CD4-positive, CD25-positive, alpha-beta regulatory T cell (primary cell): ENCODE results near the gene SLPI. TPM values are rescaled to one million over a fixed set of nuclear protein-coding genes. Genes with fewer than 3 reads are reported as not detected.

Experiments used
- ATAC-seq, 2 donors: fragments of 150-1000 bp; cut with Tn5 transposase; one replicate each; pipeline ENCODE4 v1.10.0; 2021; ENCODE audit warnings: low read depth in 2 of 2, moderate number of reproducible peaks in 2 of 2, moderate library complexity in 1 of 2
- DNase-seq, 3 donors: peaks; one replicate each; pipeline versions ENCODE4 v3.0.0 to v3.0.0-alpha.2; 2012 to 2022; ENCODE audit warnings: mixed read lengths in 1 of 3
- H3K27ac ChIP-seq: one replicate; pipeline ENCODE4 v1.7.0; 2013; ENCODE audit warnings: mild to moderate bottlenecking, low read length; ENCODE audit not compliant: insufficient read depth, poor library complexity, severe bottlenecking
- H3K27me3 ChIP-seq: one replicate; pipeline ENCODE4 v1.7.0; 2013; ENCODE audit warnings: low read length; ENCODE audit not compliant: control insufficient read depth, insufficient read depth
- H3K36me3 ChIP-seq: one replicate; pipeline ENCODE4 v1.7.0; 2013; ENCODE audit warnings: mild to moderate bottlenecking, low read length, moderate library complexity; ENCODE audit not compliant: control insufficient read depth, insufficient read depth
- H3K4me1 ChIP-seq: 2 replicates; pipeline ENCODE4 v1.7.0; 2013; ENCODE audit warnings: mild to moderate bottlenecking, low read length; ENCODE audit not compliant: insufficient read depth, control insufficient read depth, poor library complexity, severe bottlenecking
- H3K4me3 ChIP-seq: one replicate; pipeline ENCODE4 v1.7.0; 2013; ENCODE audit warnings: low read depth, mild to moderate bottlenecking, low read length, moderate library complexity
- H3K9me3 ChIP-seq, 2 experiments: 1 replicate in 1 of 2; 2 replicates in 1 of 2; pipeline ENCODE4 v1.7.0; 2013; ENCODE audit warnings: low read length in 2 of 2, mild to moderate bottlenecking in 1 of 2, moderate library complexity in 1 of 2; ENCODE audit not compliant: control insufficient read depth in 2 of 2
- H3K27ac Mint-ChIP-seq, 3 donors: one replicate each; pipeline ENCODE4 v1.8.0; 2020 to 2022; ENCODE audit warnings: mild to moderate bottlenecking in 3 of 3, mixed read lengths in 3 of 3, moderate library complexity in 2 of 3
- H3K27me3 Mint-ChIP-seq: one replicate; pipeline ENCODE4 v1.8.0; 2022; ENCODE audit warnings: mild to moderate bottlenecking, mixed read lengths
- H3K36me3 Mint-ChIP-seq: one replicate; pipeline ENCODE4 v1.8.0; 2020; ENCODE audit warnings: mixed read lengths
- H3K4me1 Mint-ChIP-seq, 4 donors: one replicate each; pipeline ENCODE4 v1.8.0; 2020 to 2022; ENCODE audit warnings: mixed read lengths in 4 of 4, mild to moderate bottlenecking in 1 of 4
- H3K4me3 Mint-ChIP-seq, 4 donors: one replicate each; pipeline ENCODE4 v1.8.0; 2020 to 2022; ENCODE audit warnings: mild to moderate bottlenecking in 4 of 4, mixed read lengths in 4 of 4, moderate library complexity in 3 of 4
- H3K9me3 Mint-ChIP-seq, 7 donors: one replicate each; pipeline ENCODE4 v1.8.0; 2020 to 2022; ENCODE audit warnings: mixed read lengths in 7 of 7, mild to moderate bottlenecking in 3 of 7, moderate library complexity in 2 of 7
- polyA plus RNA-seq, 4 donors: library from polyadenylated mRNA; unstranded; fragments of 300-500 nt; fragmentation: Illumina TruSeq; gene quantifications; one replicate each; pipeline ENCODE4 v1.2.3, GENCODE V29; 2021
- total RNA-seq: library from RNA; stranded (reverse); gene quantifications from one replicate; pipeline ENCODE4 v1.2.3, GENCODE V29; 2022

SLPI gene
- total and polyA plus RNA-seq, 5 donors from 2014 or later, result not detected

GRCh38 chr20:45288376-45288775 is 34.0 kb upstream of the SLPI start:
- DNase-seq (no peak), ATAC-seq (no peak)
- Histone ChIP-seq H3K4me1 (peaks cover 7% of the 10 kb centered on the region), H3K9me3 (no peaks in the 10 kb centered on the region), H3K27me3 (peaks cover 7% of the 10 kb centered on the region), H3K27ac (no peak overlapping the region), H3K4me3 (no peak overlapping the region), H3K36me3 (no peaks in the 10 kb centered on the region)
- Mint-ChIP-seq H3K9me3 (peaks cover 0 to 2% (median 0%) of the 10 kb centered on the region in 7 donors), H3K27me3 (peaks cover 27% of the 10 kb centered on the region), H3K4me1 (peaks cover 0 to 12% (median 0%) of the 10 kb centered on the region in 4 donors), H3K4me3 (no peak overlapping the region), H3K27ac (no peak overlapping the region), H3K36me3 (no peaks in the 10 kb centered on the region)

- peaks cover 24% of the 10 kb centered on the region for H3K27me3 Mint-ChIP-seq
- H3K4me3 Mint-ChIP-seq, result no peak overlapping the region
- H3K27ac Mint-ChIP-seq, result no peak overlapping the region
- no peaks in the 10 kb centered on the region for H3K36me3 Mint-ChIP-seq
- Histone ChIP-seq H3K27me3 (peaks cover 2% of the 10 kb centered on the region), H3K4me1 (no peaks in the 10 kb centered on the region), H3K27ac (no peak overlapping the region), H3K4me3 (no peak overlapping the region), H3K36me3 (no peaks in the 10 kb centered on the region), H3K9me3 (no peaks in the 10 kb centered on the region)
- H3K4me1 Mint-ChIP-seq, result peaks cover 0 to 3% (median 0%) of the 10 kb centered on the region in 4 donors
- DNase-seq (no peak), ATAC-seq (no peak)
- peaks cover 0 to 4% (median 0%) of the 10 kb centered on the region in 7 donors for H3K9me3 Mint-ChIP-seq
These were observed 29.2 kb upstream of the SLPI start for GRCh38 chr20:45283551-45284057.

- no peak overlapping the region for H3K27ac Mint-ChIP-seq
- Histone ChIP-seq H3K9me3 (no peaks in the 10 kb centered on the region), H3K4me1 (no peaks in the 10 kb centered on the region), H3K27ac (no peak overlapping the region), H3K4me3 (no peak overlapping the region), H3K27me3 (peaks cover 2% of the 10 kb centered on the region), H3K36me3 (no peaks in the 10 kb centered on the region)
- peaks cover 29% of the 10 kb centered on the region for H3K27me3 Mint-ChIP-seq
- H3K36me3 Mint-ChIP-seq, result no peaks in the 10 kb centered on the region
- peaks cover 0 to 3% (median 0%) of the 10 kb centered on the region in 4 donors for H3K4me1 Mint-ChIP-seq
- no peak overlapping the region for H3K4me3 Mint-ChIP-seq
- ATAC-seq (no peak), DNase-seq (no peak)
- H3K9me3 Mint-ChIP-seq, result peaks cover 0 to 4% (median 0%) of the 10 kb centered on the region in 7 donors
These were observed 28.6 kb upstream of the SLPI start for GRCh38 chr20:45282700-45283550.

- Histone ChIP-seq H3K27me3 (peaks cover 12% of the 10 kb centered on the region), H3K4me1 (no peaks in the 10 kb centered on the region), H3K4me3 (no peak overlapping the region), H3K9me3 (no peaks in the 10 kb centered on the region), H3K36me3 (no peaks in the 10 kb centered on the region), H3K27ac (no peak overlapping the region)
- ATAC-seq, result no peak
- no peaks in the 10 kb centered on the region for H3K36me3 Mint-ChIP-seq
- H3K27ac Mint-ChIP-seq, result peak overlapping the region in 1 of 3 donors; percentile 54
- H3K4me1 Mint-ChIP-seq, result peaks cover 0 to 3% (median 0%) of the 10 kb centered on the region in 4 donors
- no peak for DNase-seq
- H3K27me3 Mint-ChIP-seq, result peaks cover 42% of the 10 kb centered on the region
- H3K4me3 Mint-ChIP-seq, result no peak overlapping the region
- peaks cover 0 to 4% (median 0%) of the 10 kb centered on the region in 7 donors for H3K9me3 Mint-ChIP-seq
These were observed 25.6 kb upstream of the SLPI start for GRCh38 chr20:45279992-45280391.

GRCh38 chr20:45275338-45275737 is 21.0 kb upstream of the SLPI start:
- peaks cover 63% of the 10 kb centered on the region for H3K27me3 Mint-ChIP-seq
- Histone ChIP-seq H3K4me1 (no peaks in the 10 kb centered on the region), H3K27me3 (peaks cover 17% of the 10 kb centered on the region), H3K4me3 (no peak overlapping the region), H3K36me3 (no peaks in the 10 kb centered on the region), H3K9me3 (no peaks in the 10 kb centered on the region), H3K27ac (no peak overlapping the region)
- H3K9me3 Mint-ChIP-seq, result peaks cover 0 to 4% (median 0%) of the 10 kb centered on the region in 7 donors
- no peak overlapping the region for H3K27ac Mint-ChIP-seq
- no peaks in the 10 kb centered on the region for H3K36me3 Mint-ChIP-seq
- ATAC-seq (no peak), DNase-seq (no peak)
- H3K4me3 Mint-ChIP-seq, result no peak overlapping the region
- H3K4me1 Mint-ChIP-seq, result no peaks in the 10 kb centered on the region

GRCh38 chr20:45269754-45270270 is 15.4 kb upstream of the SLPI start:
- Histone ChIP-seq H3K9me3 (no peaks in the 10 kb centered on the region), H3K36me3 (no peaks in the 10 kb centered on the region), H3K4me1 (no peaks in the 10 kb centered on the region), H3K27ac (no peak overlapping the region), H3K4me3 (no peak overlapping the region), H3K27me3 (peaks cover 7% of the 10 kb centered on the region)
- H3K4me1 Mint-ChIP-seq, result no peaks in the 10 kb centered on the region
- H3K27me3 Mint-ChIP-seq, result peaks cover 37% of the 10 kb centered on the region
- H3K4me3 Mint-ChIP-seq, result no peak overlapping the region
- H3K36me3 Mint-ChIP-seq, result no peaks in the 10 kb centered on the region
- ATAC-seq, result no peak
- DNase-seq, result no peak
- no peak overlapping the region for H3K27ac Mint-ChIP-seq
- H3K9me3 Mint-ChIP-seq, result peaks cover 0 to 1% (median 0%) of the 10 kb centered on the region in 7 donors

GRCh38 chr20:45269056-45269455 is 14.7 kb upstream of the SLPI start:
- H3K4me1 Mint-ChIP-seq, result no peaks in the 10 kb centered on the region
- H3K4me3 ChIP-seq, result no peak overlapping the region
- H3K9me3 Mint-ChIP-seq, result peaks cover 0 to 1% (median 0%) of the 10 kb centered on the region in 7 donors
- no peaks in the 10 kb centered on the region for H3K36me3 Mint-ChIP-seq
- ATAC-seq (no peak), DNase-seq (no peak)
- H3K9me3 ChIP-seq, result no peaks in the 10 kb centered on the region
- H3K27me3 Mint-ChIP-seq, result peaks cover 32% of the 10 kb centered on the region
- no peaks in the 10 kb centered on the region for H3K4me1 ChIP-seq
- peaks cover 10% of the 10 kb centered on the region for H3K27me3 ChIP-seq
- H3K36me3 ChIP-seq, result no peaks in the 10 kb centered on the region
- no peak overlapping the region for H3K27ac Mint-ChIP-seq
- H3K4me3 Mint-ChIP-seq, result no peak overlapping the region
- H3K27ac ChIP-seq, result no peak overlapping the region
